ENCODE data around the gene DMBX1.

DMBX1 gene

GRCh38 chr1:46508757-46509156 lies 19.1 kb downstream of the DMBX1 start:
- no peak for DNase-seq

DNA sequence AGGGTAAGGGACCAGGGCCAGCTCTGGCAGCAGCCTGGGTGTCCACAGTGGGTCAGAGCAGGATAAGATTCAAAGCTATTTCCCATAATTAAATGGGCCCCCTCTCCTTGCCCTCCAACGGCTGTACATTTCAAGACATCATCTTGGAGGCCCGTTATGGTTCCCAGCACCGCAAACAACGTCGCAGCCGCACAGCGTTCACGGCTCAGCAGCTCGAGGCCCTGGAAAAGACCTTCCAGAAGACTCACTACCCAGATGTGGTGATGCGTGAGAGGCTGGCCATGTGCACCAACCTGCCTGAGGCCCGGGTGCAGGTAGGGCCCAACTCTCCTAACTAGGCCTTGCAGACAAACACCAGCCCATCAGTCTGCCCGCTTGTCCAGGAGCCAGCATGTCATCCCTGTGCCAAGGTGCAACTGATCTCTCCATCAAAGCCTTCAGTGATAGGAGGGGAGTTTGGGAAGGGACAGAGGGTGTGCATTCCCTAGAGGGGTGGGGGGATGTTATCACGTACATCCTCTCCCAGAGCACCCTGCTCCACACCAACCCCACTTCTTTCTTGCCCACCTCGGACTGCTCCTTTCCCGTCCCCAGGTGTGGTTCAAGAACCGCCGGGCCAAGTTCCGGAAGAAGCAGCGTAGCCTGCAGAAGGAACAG lies 20.8 kb downstream of the DMBX1 start:
- no peak for DNase-seq

DNA sequence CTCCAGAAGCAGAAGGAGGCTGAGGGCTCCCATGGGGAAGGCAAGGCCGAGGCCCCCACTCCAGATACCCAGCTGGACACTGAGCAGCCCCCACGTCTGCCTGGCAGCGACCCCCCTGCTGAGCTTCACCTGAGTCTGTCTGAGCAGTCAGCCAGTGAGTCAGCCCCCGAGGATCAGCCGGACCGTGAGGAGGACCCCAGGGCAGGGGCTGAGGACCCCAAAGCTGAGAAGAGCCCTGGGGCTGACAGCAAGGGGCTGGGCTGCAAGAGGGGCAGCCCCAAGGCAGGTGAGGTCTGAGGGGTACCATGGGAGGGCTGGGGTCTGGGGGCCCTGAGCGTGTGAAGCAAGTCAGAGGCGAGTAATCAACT lies 21.3 kb downstream of the DMBX1 start:
- no peak for DNase-seq

DNA sequence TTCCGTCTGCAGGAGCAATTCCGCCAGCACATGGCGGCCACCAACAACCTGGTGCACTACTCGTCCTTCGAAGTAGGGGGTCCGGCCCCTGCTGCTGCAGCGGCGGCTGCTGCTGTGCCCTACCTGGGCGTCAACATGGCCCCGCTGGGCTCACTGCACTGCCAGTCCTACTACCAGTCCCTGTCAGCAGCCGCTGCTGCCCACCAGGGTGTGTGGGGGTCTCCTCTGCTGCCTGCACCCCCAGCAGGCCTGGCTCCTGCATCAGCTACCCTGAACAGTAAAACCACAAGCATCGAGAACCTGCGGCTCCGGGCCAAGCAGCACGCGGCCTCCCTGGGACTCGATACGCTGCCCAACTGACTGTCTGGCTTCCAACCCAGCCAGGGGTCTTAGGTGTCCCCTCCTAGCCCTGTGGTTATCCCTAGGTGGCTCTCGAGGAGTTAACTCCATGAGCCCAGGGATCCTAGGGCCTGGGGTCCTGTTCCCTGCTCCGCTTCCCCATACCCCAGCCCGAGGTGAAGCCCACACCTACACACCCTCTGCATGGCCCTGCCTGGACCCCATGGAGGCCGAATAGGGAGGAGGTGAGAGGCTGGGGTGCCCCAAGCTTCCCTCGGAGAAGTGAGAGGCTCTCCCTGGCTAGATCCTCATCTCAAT lies 22.6 kb downstream of the DMBX1 start:
- DNase-seq = no peak

DNA sequence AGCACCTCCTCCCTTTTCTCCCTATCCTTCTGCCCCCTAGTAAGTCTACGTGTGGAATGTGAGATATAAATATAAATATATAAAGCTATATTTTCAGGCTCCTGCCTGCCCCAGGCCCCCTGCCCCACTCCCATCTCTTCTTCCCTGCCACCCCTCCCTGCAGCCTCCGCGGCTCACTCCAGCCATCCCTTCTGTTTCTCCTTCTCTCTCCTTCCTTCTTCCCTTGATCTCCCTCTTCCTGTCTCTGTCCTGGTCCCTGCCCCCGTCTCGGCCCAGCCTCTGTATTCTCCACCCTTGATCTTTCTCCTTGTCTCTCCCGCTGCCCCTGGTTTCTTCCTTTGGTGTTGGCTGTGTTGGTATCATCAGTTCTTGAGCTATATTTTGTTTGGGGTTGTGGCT lies 23.2 kb downstream of the DMBX1 start:
- DNase-seq = no peak

DNA sequence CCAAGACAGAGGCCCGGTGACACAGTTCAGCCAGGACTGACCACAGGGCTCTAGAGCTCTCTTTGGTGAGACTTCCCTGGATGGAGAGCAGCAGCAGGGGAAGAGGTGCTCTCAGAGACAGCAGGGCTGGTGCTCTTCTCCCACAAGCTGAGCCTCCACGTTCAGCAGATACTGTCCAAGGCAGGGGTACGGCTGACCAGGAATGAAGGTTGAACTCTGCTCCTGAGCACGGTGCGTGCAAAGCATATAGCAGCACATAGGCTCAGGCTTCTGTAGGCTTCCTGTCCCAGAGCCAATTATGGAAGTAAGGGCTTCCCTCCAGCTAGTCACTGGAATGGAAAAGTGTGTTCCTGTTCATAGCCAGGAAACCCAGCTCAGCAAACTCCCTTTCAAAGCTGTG lies 23.9 kb downstream of the DMBX1 start:
- no peak for DNase-seq

DNA sequence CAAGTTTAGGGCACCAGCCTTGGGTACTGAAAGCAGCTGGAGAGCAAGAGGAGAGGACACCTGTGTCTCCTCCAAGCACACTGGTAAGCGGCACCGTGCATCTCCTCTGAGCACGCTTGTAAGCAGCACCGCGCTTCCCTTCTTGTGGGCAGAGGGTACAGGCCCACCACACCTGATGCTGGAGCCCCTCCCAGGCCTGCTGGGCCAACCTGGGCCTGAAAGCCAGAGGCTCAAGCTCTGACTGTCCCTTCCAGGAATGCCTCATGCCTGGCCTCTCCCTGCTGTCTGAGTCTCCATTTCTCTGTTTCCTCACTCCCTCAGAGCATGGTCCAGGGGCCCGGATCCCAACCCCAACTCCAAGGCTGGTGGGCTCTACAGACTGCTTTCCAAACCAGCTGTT lies 25.9 kb downstream of the DMBX1 start:
- DNase-seq = no peak

GRCh38 chr1:46516200-46516950 lies 26.7 kb downstream of the DMBX1 start:
- no peak for DNase-seq

DNA sequence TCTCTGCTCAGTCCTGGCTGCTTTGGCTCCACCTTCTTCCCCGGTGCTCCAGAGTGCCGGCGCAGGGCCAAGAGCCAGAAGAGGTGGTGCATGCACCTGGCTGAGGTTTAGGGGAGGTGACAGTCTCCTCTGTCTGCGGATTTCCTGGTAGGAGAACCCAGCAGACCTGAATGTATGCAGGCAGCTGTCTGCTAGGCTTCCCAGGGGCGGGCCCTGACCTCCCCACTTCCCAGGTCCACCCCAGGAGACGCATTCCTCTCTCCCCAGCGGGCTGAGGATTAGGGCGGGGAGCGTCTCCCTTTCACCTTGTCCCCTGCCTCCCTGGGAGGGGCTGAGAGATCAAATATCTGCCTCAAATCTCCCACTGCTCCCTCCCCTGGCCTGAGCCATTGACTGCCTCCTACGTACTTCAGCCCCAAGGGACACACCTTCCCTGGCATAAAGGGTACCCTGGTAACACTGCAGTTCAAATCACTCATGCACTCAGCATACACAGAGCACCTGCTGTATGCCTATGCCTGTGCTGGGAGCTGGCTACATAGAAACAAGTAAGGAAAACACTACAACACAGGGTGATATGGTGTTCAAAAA lies 27.5 kb downstream of the DMBX1 start:
- no peak for DNase-seq

GRCh38 chr1:46517932-46518498 lies 28.4 kb downstream of the DMBX1 start:
- no peak for DNase-seq

- no peak for DNase-seq
Observed at GRCh38 chr1:46519209-46519608, 29.6 kb downstream of the DMBX1 start.

GRCh38 chr1:46520063-46520911 lies 30.7 kb downstream of the DMBX1 start:
- DNase-seq = no peak

- no peak for DNase-seq
Observed at GRCh38 chr1:46521414-46521813, 31.8 kb downstream of the DMBX1 start.

GRCh38 chr1:46522184-46522968 lies 32.7 kb downstream of the DMBX1 start:
- DNase-seq = no peak

DNA sequence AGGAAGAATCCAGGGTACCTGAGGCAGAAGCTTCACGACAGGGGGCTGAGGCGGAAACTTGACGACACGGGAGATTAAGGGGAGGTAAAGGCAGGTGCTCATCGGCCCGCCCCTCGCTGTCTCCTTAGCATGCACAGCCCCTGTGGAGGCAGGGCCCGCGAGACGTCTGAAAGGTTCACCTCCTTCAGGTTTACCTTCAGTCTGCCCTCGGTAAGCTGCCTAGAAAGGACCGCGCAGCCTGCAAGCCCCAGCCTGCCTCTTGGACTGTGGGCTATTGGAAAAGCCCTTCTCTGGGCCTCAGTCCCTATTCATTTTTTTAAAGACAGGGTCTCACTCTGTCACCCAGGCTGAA lies 33.3 kb downstream of the DMBX1 start:
- no peak for DNase-seq

GRCh38 chr1:46523496-46524353 lies 34.1 kb downstream of the DMBX1 start:
- DNase-seq = no peak

DNA sequence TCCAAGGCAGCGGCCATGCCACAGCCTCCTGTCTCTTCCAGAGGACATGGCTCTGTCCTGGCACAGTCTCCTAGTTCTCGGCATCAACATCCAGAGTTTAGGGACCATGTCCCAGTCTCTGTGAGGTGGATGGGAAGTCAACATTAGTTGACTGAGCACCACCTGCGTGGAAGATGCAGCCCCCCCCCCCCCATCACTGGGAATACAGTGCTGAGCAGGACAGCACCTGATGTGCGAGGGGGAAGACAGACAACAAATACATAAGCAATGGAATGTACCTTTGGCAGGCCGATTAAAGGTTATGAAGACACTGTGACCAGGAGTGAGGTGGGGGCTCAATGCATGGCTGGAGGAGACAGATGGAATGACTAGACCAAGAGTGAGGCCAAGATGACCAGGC lies 35.2 kb downstream of the DMBX1 start:
- no peak for DNase-seq

- DNase-seq = no peak
Observed at GRCh38 chr1:46525253-46525983, 35.8 kb downstream of the DMBX1 start.

- no peak for DNase-seq
Observed at GRCh38 chr1:46526013-46526690, 36.5 kb downstream of the DMBX1 start.

All from NCI-H2227 treated with DMSO at 0.1 percent for 48 hours (cell line).